HG03097 (cell line): Measurements from ENCODE around the gene MS4A6A.
"Not testable (repeated sequence)": the region's sequence is repeated elsewhere in the genome, so short reads cannot be mapped to it uniquely, and the experiment has no call there.

Experiments
- ATAC-seq: cut with Tn5 transposase; IDR thresholded peaks from one replicate; pipeline ENCODE4 v1.9.1; 2021; ENCODE audit not compliant: unreplicated experiment, low FRiP score

Gene MS4A6A, protein sequence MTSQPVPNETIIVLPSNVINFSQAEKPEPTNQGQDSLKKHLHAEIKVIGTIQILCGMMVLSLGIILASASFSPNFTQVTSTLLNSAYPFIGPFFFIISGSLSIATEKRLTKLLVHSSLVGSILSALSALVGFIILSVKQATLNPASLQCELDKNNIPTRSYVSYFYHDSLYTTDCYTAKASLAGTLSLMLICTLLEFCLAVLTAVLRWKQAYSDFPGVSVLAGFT

GRCh38 chr11:60182541-60183330 lies at the start of gene MS4A6A:
TSS of gene MS4A6A (minus strand) at chr11:60183083. CDS start at chr11:60181727, 1,356 bp downstream.
- no peak for ATAC-seq

- no peak for ATAC-seq
Measured at GRCh38 chr11:60230681-60231080, 47.8 kb upstream of the MS4A6A start.

DNA sequence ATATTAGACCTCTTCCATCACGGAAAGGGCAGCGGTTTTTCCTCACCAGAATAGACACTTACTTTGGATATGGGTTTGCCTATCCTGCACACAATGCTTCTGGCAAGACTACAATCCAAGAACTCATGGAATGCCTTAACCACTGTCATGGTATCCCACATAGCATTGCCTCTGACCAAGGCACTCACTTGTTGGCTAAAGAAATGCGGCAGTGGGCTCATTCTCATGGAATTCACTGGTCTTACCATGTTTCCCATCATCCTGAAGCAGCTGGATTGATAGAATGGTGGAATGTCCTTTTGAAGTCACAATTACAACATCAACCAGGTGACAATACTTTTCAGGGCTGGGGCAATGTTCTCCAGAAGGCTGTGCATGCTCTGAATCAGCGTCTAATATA lies 39.3 kb upstream of the MS4A6A start:
- ATAC-seq = no peak

DNA sequence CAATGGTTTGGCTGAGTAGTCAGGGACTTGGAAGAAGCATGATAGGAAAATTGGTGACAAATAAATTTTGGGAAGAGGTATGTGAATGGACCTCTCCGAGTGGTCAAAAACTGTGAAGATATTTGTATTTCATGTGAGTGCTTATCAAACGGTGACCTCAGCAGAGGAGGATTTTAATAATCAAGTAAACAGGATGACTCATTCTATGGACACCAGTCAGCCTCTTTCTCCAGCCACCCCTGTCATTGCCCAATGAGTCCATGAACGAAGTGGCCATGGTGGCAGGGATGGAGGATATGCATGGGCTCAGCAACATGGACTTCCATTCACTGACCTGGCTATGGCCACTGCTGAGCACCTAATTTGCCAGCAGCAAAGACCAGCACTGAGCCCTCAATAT lies 38.8 kb upstream of the MS4A6A start:
- ATAC-seq = no peak

- ATAC-seq = no peak
Measured at GRCh38 chr11:60221181-60221580, 38.3 kb upstream of the MS4A6A start.

- ATAC-seq = no peak
Measured at GRCh38 chr11:60214386-60214785, 31.5 kb upstream of the MS4A6A start.

GRCh38 chr11:60211206-60211605 lies 28.3 kb upstream of the MS4A6A start:
- no peak for ATAC-seq

- no peak for ATAC-seq
Measured at GRCh38 chr11:60209977-60210376, 27.1 kb upstream of the MS4A6A start.

DNA sequence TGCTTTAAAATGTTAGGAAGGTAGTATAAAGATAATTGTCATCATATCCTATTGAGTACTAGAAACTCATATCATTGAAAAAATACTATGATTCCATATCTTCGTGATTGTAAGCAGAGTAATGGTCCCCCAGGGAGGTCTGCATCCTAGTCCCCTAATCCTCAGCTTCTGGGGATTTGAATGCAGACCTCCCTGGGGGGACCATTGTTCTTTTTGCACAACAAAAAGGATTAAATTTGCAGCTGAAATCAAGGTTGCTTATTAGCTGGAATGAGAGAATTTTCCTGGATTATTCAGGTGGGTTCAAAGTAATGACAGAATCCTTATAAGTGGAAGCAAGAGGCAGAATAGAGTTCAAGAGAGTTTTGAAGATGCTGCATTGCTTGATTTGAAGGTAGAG lies 26.1 kb upstream of the MS4A6A start:
- no peak for ATAC-seq

GRCh38 chr11:60208146-60208895 lies 25.4 kb upstream of the MS4A6A start:
- ATAC-seq = no peak

GRCh38 chr11:60206616-60207015 lies 23.7 kb upstream of the MS4A6A start:
- no peak for ATAC-seq

- no peak for ATAC-seq
Measured at GRCh38 chr11:60204922-60205321, 22.0 kb upstream of the MS4A6A start.

- not testable (repeated sequence) for ATAC-seq
Measured at GRCh38 chr11:60201334-60201733, 18.5 kb upstream of the MS4A6A start.

GRCh38 chr11:60197442-60197841 lies 14.6 kb upstream of the MS4A6A start:
- ATAC-seq = no peak

- ATAC-seq = no peak
Measured at GRCh38 chr11:60195923-60196368, 13.1 kb upstream of the MS4A6A start.

GRCh38 chr11:60194511-60194910 lies 11.6 kb upstream of the MS4A6A start:
- ATAC-seq = no peak

DNA sequence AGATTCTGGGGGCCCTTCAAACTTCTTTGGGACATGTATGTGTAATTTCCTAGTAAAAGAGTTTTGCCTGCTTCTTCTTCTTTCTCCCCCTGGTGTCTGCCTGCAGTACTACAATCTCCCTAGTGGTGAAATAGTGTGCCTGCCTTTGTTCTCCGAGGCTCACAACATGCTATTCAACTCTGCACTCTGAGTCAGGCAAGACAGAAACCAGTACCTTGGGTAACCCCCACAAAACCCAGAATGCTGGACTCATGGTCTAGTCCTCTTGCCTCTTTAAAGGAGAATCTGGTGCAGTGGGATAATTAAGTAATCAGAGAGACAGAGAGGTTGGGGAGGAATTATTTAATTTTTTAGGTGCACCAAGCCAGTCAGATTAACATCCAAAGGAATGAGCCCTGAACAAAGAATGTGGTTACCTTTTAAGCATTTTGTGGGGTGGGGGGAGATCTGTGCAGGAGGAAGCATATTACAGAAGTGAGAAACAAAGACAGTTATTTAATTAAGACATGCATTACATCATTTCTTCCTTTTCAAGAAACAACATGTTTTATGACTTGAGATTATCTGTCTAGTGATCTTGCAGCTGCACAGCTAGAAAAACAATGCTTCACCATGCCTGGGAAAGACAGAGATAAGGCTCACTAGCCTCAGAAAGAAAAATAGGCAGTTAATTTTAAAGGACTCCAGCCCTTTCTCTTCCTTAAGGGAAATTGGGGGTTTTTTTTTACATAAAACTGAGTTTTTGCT lies 11.0 kb upstream of the MS4A6A start:
- peak; percentile 86 for ATAC-seq

GRCh38 chr11:60192564-60192963 lies 9.7 kb upstream of the MS4A6A start:
- not testable (repeated sequence) for ATAC-seq

DNA sequence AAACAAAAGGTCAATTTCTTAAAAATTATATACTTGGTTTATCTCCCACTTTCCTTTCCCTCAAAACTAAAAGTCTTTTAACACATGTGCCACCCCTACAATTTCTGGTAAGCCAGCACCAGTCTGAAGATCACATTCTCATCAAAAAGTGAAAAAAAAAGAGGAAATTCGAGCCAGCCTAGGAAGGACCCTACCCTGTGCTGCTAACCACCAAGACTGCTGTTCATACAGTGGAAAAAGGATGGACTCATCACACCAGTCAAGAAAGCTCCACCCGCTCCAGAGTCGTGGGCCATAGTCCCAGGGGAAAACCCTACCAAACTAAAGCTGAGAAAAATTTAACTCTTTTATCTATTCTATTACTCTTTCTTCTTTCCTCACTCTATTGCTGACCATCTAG lies 5.6 kb upstream of the MS4A6A start:
- ATAC-seq = not testable (repeated sequence)

GRCh38 chr11:60186128-60186527 lies 3.2 kb upstream of the MS4A6A start:
- not testable (repeated sequence) for ATAC-seq

- ATAC-seq = not testable (repeated sequence)
Measured at GRCh38 chr11:60185512-60185827, 2.6 kb upstream of the MS4A6A start.
